Stimulated activated naive CD8-positive, alpha-beta T cell treated with anti-CD3 and anti-CD28 coated beads, Interleukin-15, amount 100 ng/mL, for 72 hours (primary cell): ENCODE results near the gene CFAP100.

Experiments used
- ATAC-seq: fragments of 150-1000 bp; cut with Tn5 transposase; 2 replicates; pipeline ENCODE4 v1.10.0; 2021; ENCODE audit warnings: mild to moderate bottlenecking, moderate library complexity
- DNase-seq, 2 donors: peaks; one replicate each; pipeline ENCODE4 v3.0.0; 2021 to 2022
- H3K27ac Mint-ChIP-seq, 2 donors: one replicate each; pipeline ENCODE4 v1.8.0; 2022; ENCODE audit warnings: mild to moderate bottlenecking in 2 of 2, mixed read lengths in 2 of 2, moderate library complexity in 2 of 2
- H3K27me3 Mint-ChIP-seq: one replicate; pipeline ENCODE4 v1.8.0; 2022; ENCODE audit warnings: mixed read lengths
- H3K4me1 Mint-ChIP-seq: one replicate; pipeline ENCODE4 v1.8.0; 2022; ENCODE audit warnings: mild to moderate bottlenecking, mixed read lengths
- H3K4me3 Mint-ChIP-seq, 2 donors: one replicate each; pipeline ENCODE4 v1.8.0; 2022; ENCODE audit warnings: mild to moderate bottlenecking in 2 of 2, mixed read lengths in 2 of 2, moderate library complexity in 1 of 2
- H3K9me3 Mint-ChIP-seq, 2 donors: one replicate each; pipeline ENCODE4 v1.8.0; 2022; ENCODE audit warnings: mixed read lengths in 2 of 2

CFAP100 gene

GRCh38 chr3:126381966-126382365 lies 12.7 kb upstream of the CFAP100 start:
- Mint-ChIP-seq H3K27ac (peak overlapping the region in 1 of 2 donors; percentile 45), H3K27me3 (peaks cover 62% of the 10 kb centered on the region), H3K4me3 (no peak overlapping the region), H3K9me3 (no peaks in the 10 kb centered on the region), H3K4me1 (no peaks in the 10 kb centered on the region)
- ATAC-seq, result no peak
- no peak for DNase-seq

- peak; percentile 93 for ATAC-seq
- peaks cover 81% of the 10 kb centered on the region for H3K27me3 Mint-ChIP-seq
- H3K27ac Mint-ChIP-seq, result no peak overlapping the region
- H3K4me1 Mint-ChIP-seq, result peaks cover 15% of the 10 kb centered on the region
- peak overlapping the region in 1 of 2 donors; percentile 42 for H3K4me3 Mint-ChIP-seq
- no peaks in the 10 kb centered on the region for H3K9me3 Mint-ChIP-seq
- peak; percentile 50 to 60 for DNase-seq
Observed at GRCh38 chr3:126389112-126389793, 5.5 kb upstream of the CFAP100 start.

GRCh38 chr3:126389794-126390146 lies 4.9 kb upstream of the CFAP100 start:
- Mint-ChIP-seq H3K27me3 (peaks cover 81% of the 10 kb centered on the region), H3K4me1 (peaks cover 15% of the 10 kb centered on the region), H3K27ac (no peak overlapping the region), H3K4me3 (peak overlapping the region in 1 of 2 donors; percentile 42), H3K9me3 (no peaks in the 10 kb centered on the region)
- ATAC-seq (no peak), DNase-seq (no peak)

GRCh38 chr3:126390201-126390600 lies 4.5 kb upstream of the CFAP100 start:
- no peak overlapping the region for H3K4me3 Mint-ChIP-seq
- H3K27ac Mint-ChIP-seq, result no peak overlapping the region
- H3K4me1 Mint-ChIP-seq, result peaks cover 15% of the 10 kb centered on the region
- no peaks in the 10 kb centered on the region for H3K9me3 Mint-ChIP-seq
- H3K27me3 Mint-ChIP-seq, result peaks cover 81% of the 10 kb centered on the region
- no peak for DNase-seq
- no peak for ATAC-seq

GRCh38 chr3:126390751-126391150 lies 4.0 kb upstream of the CFAP100 start:
- ATAC-seq (no peak), DNase-seq (no peak)
- H3K4me1 Mint-ChIP-seq, result peaks cover 15% of the 10 kb centered on the region
- peaks cover 81% of the 10 kb centered on the region for H3K27me3 Mint-ChIP-seq
- H3K4me3 Mint-ChIP-seq, result no peak overlapping the region
- H3K27ac Mint-ChIP-seq, result no peak overlapping the region
- H3K9me3 Mint-ChIP-seq, result no peaks in the 10 kb centered on the region

GRCh38 chr3:126391631-126392030 lies 3.1 kb upstream of the CFAP100 start:
- Mint-ChIP-seq H3K27me3 (peaks cover 83% of the 10 kb centered on the region), H3K4me3 (no peak overlapping the region), H3K9me3 (no peaks in the 10 kb centered on the region), H3K4me1 (peaks cover 15% of the 10 kb centered on the region), H3K27ac (no peak overlapping the region)
- no peak for ATAC-seq
- DNase-seq, result no peak

GRCh38 chr3:126392246-126392645 lies 2.5 kb upstream of the CFAP100 start:
- H3K4me3 Mint-ChIP-seq, result no peak overlapping the region
- DNase-seq (no peak), ATAC-seq (no peak)
- peaks cover 85% of the 10 kb centered on the region for H3K27me3 Mint-ChIP-seq
- peaks cover 15% of the 10 kb centered on the region for H3K4me1 Mint-ChIP-seq
- H3K27ac Mint-ChIP-seq, result no peak overlapping the region
- H3K9me3 Mint-ChIP-seq, result no peaks in the 10 kb centered on the region

- Mint-ChIP-seq H3K27ac (no peak overlapping the region), H3K9me3 (no peaks in the 10 kb centered on the region), H3K4me1 (peaks cover 15% of the 10 kb centered on the region), H3K4me3 (no peak overlapping the region), H3K27me3 (peaks cover 81% of the 10 kb centered on the region)
- no peak for DNase-seq
- ATAC-seq, result no peak
Observed at GRCh38 chr3:126393563-126393962, 1.1 kb upstream of the CFAP100 start.

- Mint-ChIP-seq H3K27ac (no peak overlapping the region), H3K4me3 (no peak overlapping the region), H3K4me1 (peaks cover 7% of the 10 kb centered on the region), H3K9me3 (no peaks in the 10 kb centered on the region), H3K27me3 (peaks cover 68% of the 10 kb centered on the region)
- ATAC-seq (no peak), DNase-seq (no peak)
Observed at GRCh38 chr3:126394977-126395321, 240 bp downstream of the CFAP100 start.

- Mint-ChIP-seq H3K4me1 (peaks cover under 1% of the 10 kb centered on the region), H3K4me3 (no peak overlapping the region), H3K27me3 (peaks cover 57% of the 10 kb centered on the region), H3K9me3 (no peaks in the 10 kb centered on the region), H3K27ac (peak overlapping the region in 1 of 2 donors; percentile 61)
- no peak for ATAC-seq
- no peak for DNase-seq
Observed at GRCh38 chr3:126395846-126396513, 1.3 kb downstream of the CFAP100 start.

- ATAC-seq (no peak), DNase-seq (no peak)
- Mint-ChIP-seq H3K27me3 (peaks cover 57% of the 10 kb centered on the region), H3K9me3 (no peaks in the 10 kb centered on the region), H3K4me1 (no peaks in the 10 kb centered on the region), H3K4me3 (no peak overlapping the region), H3K27ac (peak overlapping the region in 1 of 2 donors; percentile 15)
Observed at GRCh38 chr3:126396536-126396935, 1.8 kb downstream of the CFAP100 start.

GRCh38 chr3:126397610-126398422 lies 3.1 kb downstream of the CFAP100 start:
- H3K4me3 Mint-ChIP-seq, result no peak overlapping the region
- ATAC-seq (peak; percentile 30), DNase-seq (no peak)
- no peaks in the 10 kb centered on the region for H3K9me3 Mint-ChIP-seq
- peaks cover 57% of the 10 kb centered on the region for H3K27me3 Mint-ChIP-seq
- no peaks in the 10 kb centered on the region for H3K4me1 Mint-ChIP-seq
- no peak overlapping the region for H3K27ac Mint-ChIP-seq

GRCh38 chr3:126398423-126399350 lies 4.0 kb downstream of the CFAP100 start:
- no peaks in the 10 kb centered on the region for H3K9me3 Mint-ChIP-seq
- H3K4me3 Mint-ChIP-seq, result no peak overlapping the region

GRCh38 chr3:126399351-126399735 lies 4.6 kb downstream of the CFAP100 start:
- H3K4me1 Mint-ChIP-seq, result no peaks in the 10 kb centered on the region
- H3K4me3 Mint-ChIP-seq, result no peak overlapping the region
- no peaks in the 10 kb centered on the region for H3K9me3 Mint-ChIP-seq

More at GRCh38 chr3:126398423-126399350, 4.0 kb downstream of the CFAP100 start:
- Mint-ChIP-seq H3K27ac (peak overlapping the region in 1 of 2 donors; percentile 29), H3K4me1 (no peaks in the 10 kb centered on the region), H3K27me3 (peaks cover 53% of the 10 kb centered on the region)
- DNase-seq (no peak), ATAC-seq (no peak)

GRCh38 chr3:126399756-126400155 lies 5.0 kb downstream of the CFAP100 start:
- H3K27me3 Mint-ChIP-seq, result peaks cover 43% of the 10 kb centered on the region
- H3K4me1 Mint-ChIP-seq, result no peaks in the 10 kb centered on the region
- ATAC-seq (no peak), DNase-seq (no peak)
- H3K4me3 Mint-ChIP-seq, result no peak overlapping the region
- no peaks in the 10 kb centered on the region for H3K9me3 Mint-ChIP-seq
- H3K27ac Mint-ChIP-seq, result no peak overlapping the region

More at GRCh38 chr3:126399351-126399735, 4.6 kb downstream of the CFAP100 start:
- Mint-ChIP-seq H3K27ac (peak overlapping the region in 1 of 2 donors; percentile 29), H3K27me3 (peaks cover 47% of the 10 kb centered on the region)
- DNase-seq (no peak), ATAC-seq (no peak)
